Measurements from ENCODE around the gene TDRKH. TPM values are rescaled to one million over a fixed set of nuclear protein-coding genes. Genes with fewer than 3 reads are reported as not detected.

TDRKH gene
- total and polyA plus RNA-seq, 2 of the 13 experiments (the other 11 are each of a cell fraction or from before 2014, with no cell fraction given) = 3.9 to 5.4 TPM

- no peak for TF ChIP-seq HDAC6 (IDR thresholded peaks at IDR 0.05; ENCODE audit: low read depth, low read length)
- TF ChIP-seq ZNF20 (CRISPR knock-in tag; IDR thresholded peaks at IDR 0.05) = no peak
- TF ChIP-seq ZNF839 (CRISPR knock-in tag; IDR thresholded peaks at IDR 0.05; ENCODE audit: borderline replicate concordance) = no peak
- no peak for TF ChIP-seq SRSF4 (IDR thresholded peaks at IDR 0.05; ENCODE audit: low read depth, low read length, poor library complexity, severe bottlenecking)
- no peak for TF ChIP-seq GRHL1 (CRISPR knock-in tag; conservative IDR thresholded peaks at IDR 0.05)
- no peak for TF ChIP-seq REST (IDR thresholded peaks at IDR 0.05; ENCODE audit: borderline replicate concordance in 1 of 2, low read depth in 1 of 2, low read length in 2 of 2)
- no peak for TF ChIP-seq KDM4B (CRISPR knock-in tag; IDR thresholded peaks at IDR 0.05)
- TF ChIP-seq SOX13 (IDR thresholded peaks at IDR 0.05) = no peak
- peak in 1 of 2 experiments; percentile 43; a peak in 1 of 4 replicates for TF ChIP-seq SOX13 (CRISPR knock-in tag; conservative IDR thresholded peaks at IDR 0.05 in 1 of 2, IDR thresholded peaks at IDR 0.05 in 1 of 2)
- TF ChIP-seq ZFP90 (CRISPR knock-in tag; IDR thresholded peaks at IDR 0.05; ENCODE audit: borderline replicate concordance) = no peak
- TF ChIP-seq JUN (CRISPR knock-in tag; IDR thresholded peaks at IDR 0.05) = no peak
- TF ChIP-seq ZNF766 (CRISPR knock-in tag; IDR thresholded peaks at IDR 0.05; ENCODE audit: borderline replicate concordance) = no peak
- TF ChIP-seq NFIB (CRISPR knock-in tag; IDR thresholded peaks at IDR 0.05; ENCODE audit: borderline replicate concordance) = no peak
- TF ChIP-seq ZBTB33 (CRISPR knock-in tag; IDR thresholded peaks at IDR 0.05) = peak; percentile 68
- no peak for TF ChIP-seq TAF15 (IDR thresholded peaks at IDR 0.05; ENCODE audit: low read depth, low read length, poor library complexity, severe bottlenecking)
- TF ChIP-seq SMC3 (IDR thresholded peaks at IDR 0.05; ENCODE audit: low read length) = no peak
- no peak for TF ChIP-seq ZXDC (CRISPR knock-in tag; IDR thresholded peaks at IDR 0.05)
Observed at GRCh38 chr1:151839457-151840403, 49.4 kb upstream of the TDRKH start, which contains the start of gene C2CD4D (continued).
